OCI-LY3 (cell line): ENCODE measurements around the gene RCAN3.

Experiments used
- CTCF ChIP-seq: fragments of 200-600, 300-600 bp; sonication (generic); IDR thresholded peaks from 2 replicates; pipeline ENCODE4 v1.5.1; 2014; ENCODE audit warnings: antibody characterized with exemption, low read length, low read depth
- EZH2phosphoT487 ChIP-seq: fragments of 200-600 bp; shearing (Covaris generic); IDR thresholded peaks from 2 replicates; pipeline ENCODE4 v1.6.1; 2018; ENCODE audit warnings: antibody characterized with exemption, mixed run types, low read depth

- TF ChIP-seq CTCF = no peak
- TF ChIP-seq EZH2phosphoT487 = no peak
Measured at GRCh38 chr1:24491577-24492360, 10.9 kb upstream of the RCAN3 start.
